Measurements from ENCODE around the gene RINT1.
"Not testable (repeated sequence)": the region's sequence is repeated elsewhere in the genome, so short reads cannot be mapped to it uniquely, and the experiment has no call there.

RINT1 gene

GRCh38 chr7:105497016-105497415 lies 35.0 kb upstream of the RINT1 start:
- no peak for DNase-seq (ENCODE audit: low spot score)
- in situ Hi-C loops (cut with MboI; ENCODE audit: low sequenced_read_pairs, unreplicated experiment), result no loop called here
- no peak for TF ChIP-seq CTCF (IDR thresholded peaks at IDR 0.05; ENCODE audit: borderline replicate concordance, control extremely low read depth, extremely low read depth, insufficient read depth, missing control alignments)

DNA sequence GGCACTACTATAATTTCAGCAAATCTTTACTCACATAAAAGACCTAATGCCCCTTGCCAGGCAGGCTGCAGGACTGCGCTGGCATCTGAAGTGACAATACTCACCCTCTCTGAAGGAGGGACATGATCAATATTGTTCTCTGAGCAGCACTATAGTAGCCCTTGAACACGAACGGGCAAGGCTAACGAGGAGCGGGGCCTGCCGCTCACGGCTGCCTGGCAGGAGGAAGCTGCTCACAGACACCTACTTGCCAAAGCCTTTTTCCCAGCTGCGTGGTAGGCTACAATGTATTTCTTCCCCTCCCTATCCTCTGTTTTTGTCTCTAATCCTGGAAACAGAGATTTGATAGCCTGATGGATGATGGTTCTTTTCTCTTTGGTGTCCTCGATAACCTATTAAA lies 29.8 kb upstream of the RINT1 start:
- no peak for DNase-seq (ENCODE audit: low spot score)
- TF ChIP-seq CTCF (IDR thresholded peaks at IDR 0.05; ENCODE audit: borderline replicate concordance, control extremely low read depth, extremely low read depth, insufficient read depth, missing control alignments), result no peak
- in situ Hi-C loops (cut with MboI; ENCODE audit: low sequenced_read_pairs, unreplicated experiment), result no loop called here

DNA sequence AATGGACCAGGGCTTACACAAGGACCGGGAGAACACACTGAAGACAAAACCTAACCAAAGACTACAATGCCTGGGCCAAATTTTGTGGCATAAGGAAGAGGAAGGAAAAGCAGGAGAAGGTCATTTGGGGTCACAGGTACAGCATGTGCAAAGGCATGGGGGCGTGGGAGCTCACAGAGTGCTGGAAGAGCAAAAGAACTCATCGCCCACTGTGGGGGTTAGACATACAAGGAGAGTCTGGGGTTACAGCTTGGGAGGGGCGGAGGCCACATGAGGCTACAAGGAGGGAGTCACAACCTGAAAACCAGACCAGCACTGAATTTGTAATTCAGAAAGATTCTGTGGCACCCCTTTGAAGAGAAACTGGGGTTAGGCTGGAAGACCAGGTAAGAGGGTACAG lies 19.6 kb upstream of the RINT1 start:
- DNase-seq (ENCODE audit: low spot score), result no peak
- TF ChIP-seq CTCF (IDR thresholded peaks at IDR 0.05; ENCODE audit: borderline replicate concordance, control extremely low read depth, extremely low read depth, insufficient read depth, missing control alignments), result no peak
- in situ Hi-C loops (cut with MboI; ENCODE audit: low sequenced_read_pairs, unreplicated experiment), result no loop called here

- no peak for DNase-seq (ENCODE audit: low spot score)
- in situ Hi-C loops (cut with MboI; ENCODE audit: low sequenced_read_pairs, unreplicated experiment), result no loop called here
- no peak for TF ChIP-seq CTCF (IDR thresholded peaks at IDR 0.05; ENCODE audit: borderline replicate concordance, control extremely low read depth, extremely low read depth, insufficient read depth, missing control alignments)
Observed at GRCh38 chr7:105512926-105513526, 19.0 kb upstream of the RINT1 start.

GRCh38 chr7:105515610-105516009 lies 16.4 kb upstream of the RINT1 start:
- DNase-seq (ENCODE audit: low spot score), result not testable (repeated sequence)

DNA sequence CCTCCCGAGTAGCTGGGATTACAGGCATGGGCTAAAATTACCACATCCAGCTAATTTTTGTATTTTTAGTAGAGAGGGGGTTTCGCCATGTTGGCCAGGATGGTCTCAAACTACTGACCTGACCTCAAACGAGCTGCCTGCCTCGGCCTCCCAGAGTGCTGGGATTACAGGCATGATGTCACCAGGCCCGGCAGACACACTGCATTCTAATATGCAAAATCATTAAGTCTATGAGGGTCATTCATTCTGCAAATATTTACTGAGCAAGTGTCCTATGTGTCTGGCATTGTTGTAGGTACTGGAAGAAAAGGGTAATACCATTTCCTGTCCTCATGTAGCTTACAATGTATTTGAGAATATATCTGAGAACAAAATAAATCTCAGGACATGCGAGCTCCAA lies 12.6 kb upstream of the RINT1 start:
- in situ Hi-C loops (cut with MboI; ENCODE audit: low sequenced_read_pairs, unreplicated experiment), result no loop called here
- TF ChIP-seq CTCF (IDR thresholded peaks at IDR 0.05; ENCODE audit: borderline replicate concordance, control extremely low read depth, extremely low read depth, insufficient read depth, missing control alignments), result no peak

More at GRCh38 chr7:105515610-105516009, 16.4 kb upstream of the RINT1 start:
- in situ Hi-C loops (cut with MboI; ENCODE audit: low sequenced_read_pairs, unreplicated experiment), result not testable (repeated sequence)

DNA sequence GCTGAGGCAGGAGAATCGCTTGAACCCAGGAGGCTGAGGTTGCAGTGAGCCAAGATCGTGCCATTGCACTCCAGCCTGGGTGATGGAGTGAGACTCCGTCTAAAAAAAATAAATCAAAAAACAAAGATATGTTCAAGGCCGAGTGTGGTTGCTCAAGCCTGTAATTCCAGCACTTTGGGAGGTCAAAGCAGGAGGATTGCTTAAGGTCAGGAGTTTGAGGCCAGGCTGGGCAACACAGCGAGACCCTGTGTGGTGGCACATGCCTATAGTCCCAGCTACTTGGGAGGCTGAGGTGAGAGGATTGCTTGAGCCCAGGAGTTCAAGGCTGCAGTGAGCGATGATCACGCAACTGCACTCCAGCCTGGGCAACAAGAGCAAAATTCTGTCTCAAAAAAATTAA lies 11.4 kb upstream of the RINT1 start:
- DNase-seq (ENCODE audit: low spot score); in situ Hi-C loops (cut with MboI; ENCODE audit: low sequenced_read_pairs, unreplicated experiment): not testable (repeated sequence)

More for the DNA sequence above, 12.6 kb upstream of the RINT1 start:
- DNase-seq (ENCODE audit: low spot score), result no peak
